HG03432 (cell line): ENCODE data around the gene KLHDC7B.
A peak's percentile ranks its signal among the peaks of the same experiment; 100 is the strongest.
"Not testable (repeated sequence)": the region's sequence is repeated elsewhere in the genome, so short reads cannot be mapped to it uniquely, and the experiment has no call there.

ENCODE experiments used
- ATAC-seq: cut with Tn5 transposase; IDR thresholded peaks from one replicate; pipeline ENCODE4 v1.9.1; 2021; ENCODE audit warnings: mild to moderate bottlenecking, moderate library complexity; ENCODE audit not compliant: unreplicated experiment

Gene KLHDC7B

GRCh38 chr22:50517495-50518260, 28.0 kb upstream of the KLHDC7B start:
- ATAC-seq, result no peak

- no peak for ATAC-seq
Observed at GRCh38 chr22:50518606-50519005, 27.1 kb upstream of the KLHDC7B start.

DNA sequence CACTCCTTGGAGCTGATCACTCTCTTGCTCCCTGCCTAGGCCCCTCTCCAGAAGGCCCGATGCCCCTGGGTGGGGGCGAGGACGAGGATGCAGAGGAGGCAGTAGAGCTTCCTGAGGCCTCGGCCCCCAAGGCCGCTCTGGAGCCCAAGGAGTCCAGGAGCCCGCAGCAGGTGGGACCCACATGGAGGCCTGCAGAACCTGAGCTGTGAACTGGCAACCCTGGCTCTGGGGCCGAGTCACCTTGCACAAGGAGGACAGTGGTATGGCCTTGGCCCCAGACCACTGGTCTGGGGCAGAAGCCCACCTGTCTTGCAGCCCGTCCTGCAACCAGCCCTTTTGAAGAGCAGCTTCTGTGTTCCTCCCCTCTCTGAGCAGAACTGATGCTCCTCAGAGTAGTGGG, 26.5 kb upstream of the KLHDC7B start:
- ATAC-seq, result no peak

- ATAC-seq, result not testable (repeated sequence)
Observed at GRCh38 chr22:50520184-50520583, 25.5 kb upstream of the KLHDC7B start.

DNA sequence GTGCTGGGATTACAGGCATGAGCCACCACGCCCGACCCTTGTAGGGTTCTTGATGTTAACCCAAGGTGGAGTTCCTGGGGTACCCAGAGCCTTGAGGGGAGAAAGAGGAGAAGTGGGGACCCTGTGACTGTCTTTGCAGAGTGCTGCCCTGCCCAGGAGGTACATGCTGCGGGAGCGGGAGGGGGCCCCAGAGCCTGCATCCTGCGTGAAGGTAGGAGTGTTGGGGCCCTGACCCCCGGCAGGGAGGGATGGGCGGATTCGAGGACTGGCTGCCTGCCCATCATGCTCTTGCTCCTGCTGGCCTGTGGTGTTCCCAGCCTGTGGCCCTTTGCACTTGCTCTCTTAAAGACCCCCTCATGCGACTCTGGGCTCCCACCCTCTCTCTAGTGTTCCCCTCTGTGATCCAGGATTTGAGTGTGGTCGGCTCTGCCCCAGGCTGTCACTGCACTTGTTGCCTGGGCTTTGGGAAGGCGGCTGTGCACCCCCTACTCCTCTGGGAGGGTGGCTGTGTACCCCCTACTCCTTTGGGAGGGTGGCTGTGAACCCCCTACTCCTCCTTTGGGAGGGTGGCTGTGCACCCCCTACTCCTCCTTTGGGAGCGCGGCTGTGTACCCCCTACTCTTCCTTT, 24.8 kb upstream of the KLHDC7B start:
- ATAC-seq, result no peak

- no peak for ATAC-seq
Observed at GRCh38 chr22:50521710-50522109, 24.0 kb upstream of the KLHDC7B start.

- no peak for ATAC-seq
Observed at GRCh38 chr22:50522208-50522805, 23.4 kb upstream of the KLHDC7B start.

- no peak for ATAC-seq
Observed at GRCh38 chr22:50522806-50523438, 22.8 kb upstream of the KLHDC7B start.

DNA sequence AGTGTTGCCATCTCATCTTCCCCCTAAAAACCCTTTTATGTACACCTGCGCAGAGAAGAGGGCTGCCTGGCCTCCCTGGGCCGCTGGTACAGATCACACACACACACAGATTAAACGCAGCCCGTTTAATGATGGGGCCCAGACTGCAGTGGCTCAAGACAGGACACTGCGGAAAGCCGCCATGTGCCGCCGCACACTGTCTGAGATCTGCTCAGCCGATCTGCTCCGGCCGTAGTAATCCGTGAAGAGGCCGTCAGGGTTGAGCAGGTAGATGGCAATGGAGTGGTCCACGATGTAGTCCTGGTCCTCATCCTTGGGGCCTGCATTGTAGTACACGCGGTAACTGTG, 22.3 kb upstream of the KLHDC7B start:
- no peak for ATAC-seq

- ATAC-seq, result no peak
Observed at GRCh38 chr22:50523806-50524675, 21.7 kb upstream of the KLHDC7B start.

GRCh38 chr22:50524676-50525103, 21.0 kb upstream of the KLHDC7B start:
- ATAC-seq, result no peak

DNA sequence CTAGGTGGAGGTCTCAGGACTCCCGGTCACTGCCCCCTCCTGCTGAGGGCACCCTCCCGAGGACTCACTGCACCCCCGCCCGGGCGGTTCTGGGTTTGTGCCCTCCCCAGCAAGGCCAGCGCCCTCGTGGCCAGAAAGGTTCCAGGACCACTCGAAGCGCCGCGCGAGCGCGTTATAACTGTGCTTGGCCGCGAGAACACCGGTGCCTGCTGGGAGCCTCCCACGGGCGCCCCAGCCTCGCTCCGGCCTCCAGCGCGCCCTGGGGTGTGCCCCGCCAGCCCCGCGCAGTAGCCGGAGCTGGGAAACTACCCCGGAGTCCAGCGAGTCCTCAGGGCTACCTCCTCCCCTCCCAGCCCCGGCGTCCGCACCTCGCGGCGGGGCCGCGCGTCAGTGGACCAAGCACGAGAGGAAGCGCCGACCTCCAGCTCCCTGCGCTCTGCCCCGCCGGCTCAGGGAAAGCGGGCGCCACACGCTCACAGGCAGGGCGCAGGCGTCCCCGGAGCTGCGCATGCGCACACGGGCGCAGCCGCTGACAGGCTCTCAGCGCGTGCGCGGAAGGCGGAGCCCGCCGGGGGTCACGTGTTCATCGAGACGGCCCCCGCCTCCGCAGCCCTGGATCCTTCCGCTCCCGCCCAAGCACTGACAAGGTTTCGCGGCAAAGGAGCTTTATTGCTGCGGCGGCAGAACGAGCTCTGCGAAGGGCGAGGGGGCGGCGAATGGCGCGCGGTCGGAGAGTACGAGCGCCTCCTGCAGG, 20.4 kb upstream of the KLHDC7B start, which contains the start of gene SCO2:
Gene SCO2 (minus strand): TSS at position 495 of the 754 bp plus-strand sequence. CDS start 1,187 bp downstream, outside the sequence.
- ATAC-seq, result peak; percentile 37

DNA sequence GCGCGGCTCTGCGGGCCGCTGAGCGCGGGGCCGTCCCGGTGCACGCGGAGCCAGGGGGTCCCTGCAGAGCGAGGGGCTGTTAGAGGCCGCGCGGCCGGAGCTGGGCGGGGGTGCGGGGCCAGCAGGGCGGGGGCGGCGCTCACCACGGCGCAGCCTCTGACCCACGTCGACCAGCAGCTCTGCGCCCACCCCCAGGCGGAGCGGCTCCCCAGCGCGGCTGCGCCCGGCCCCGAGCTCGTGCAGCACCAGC, 19.9 kb upstream of the KLHDC7B start:
- ATAC-seq, result no peak

GRCh38 chr22:50526108-50526833, 19.4 kb upstream of the KLHDC7B start:
- ATAC-seq, result peak; percentile 34

DNA sequence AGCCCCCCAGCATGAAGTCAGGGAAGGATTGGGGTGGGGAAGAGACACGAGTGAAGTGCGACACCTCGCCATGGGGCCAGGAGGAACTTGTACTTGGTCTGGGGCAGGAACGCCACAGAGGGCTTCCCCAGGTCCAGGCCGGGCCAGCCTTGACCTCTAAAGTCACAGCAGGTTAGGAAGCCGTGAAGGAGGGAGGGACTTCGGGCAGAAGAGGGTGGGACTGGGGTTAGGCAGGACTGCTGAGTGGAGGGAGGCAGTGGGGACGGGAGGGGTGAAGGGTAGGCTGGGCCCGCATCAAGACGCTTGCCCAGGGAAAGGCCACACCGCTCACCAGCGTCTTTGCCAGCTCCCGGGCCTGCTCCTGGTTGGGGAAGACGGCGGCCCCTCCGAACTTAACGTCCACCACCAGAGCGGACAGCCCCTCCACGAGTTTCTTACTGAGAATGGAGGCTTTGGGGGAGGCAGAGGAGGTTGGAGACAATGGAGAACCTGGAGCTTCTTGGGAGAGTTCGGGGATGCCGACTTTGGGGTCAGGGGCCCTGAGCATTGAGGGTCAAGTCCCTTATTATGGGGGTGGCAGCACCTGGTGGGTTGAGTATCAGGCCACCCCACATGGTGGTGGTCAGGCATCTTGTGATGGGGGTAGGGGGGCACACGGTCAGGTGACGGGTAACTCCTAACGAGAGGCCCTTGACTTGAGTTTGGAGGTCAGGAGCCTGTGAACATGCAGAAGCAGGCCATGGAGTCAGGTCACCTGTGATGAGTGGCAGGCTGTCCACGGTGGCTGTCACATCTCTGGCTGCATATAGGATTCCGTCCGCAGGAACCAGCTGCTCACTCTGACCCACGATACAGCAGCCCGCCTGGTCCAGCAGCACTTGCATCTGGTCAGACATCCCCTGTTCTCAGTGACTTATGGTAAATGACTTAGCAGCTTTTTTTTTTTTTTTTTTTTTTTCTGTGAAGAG, 18.6 kb upstream of the KLHDC7B start:
- no peak for ATAC-seq

GRCh38 chr22:50527921-50528681, 17.6 kb upstream of the KLHDC7B start:
- no peak for ATAC-seq

DNA sequence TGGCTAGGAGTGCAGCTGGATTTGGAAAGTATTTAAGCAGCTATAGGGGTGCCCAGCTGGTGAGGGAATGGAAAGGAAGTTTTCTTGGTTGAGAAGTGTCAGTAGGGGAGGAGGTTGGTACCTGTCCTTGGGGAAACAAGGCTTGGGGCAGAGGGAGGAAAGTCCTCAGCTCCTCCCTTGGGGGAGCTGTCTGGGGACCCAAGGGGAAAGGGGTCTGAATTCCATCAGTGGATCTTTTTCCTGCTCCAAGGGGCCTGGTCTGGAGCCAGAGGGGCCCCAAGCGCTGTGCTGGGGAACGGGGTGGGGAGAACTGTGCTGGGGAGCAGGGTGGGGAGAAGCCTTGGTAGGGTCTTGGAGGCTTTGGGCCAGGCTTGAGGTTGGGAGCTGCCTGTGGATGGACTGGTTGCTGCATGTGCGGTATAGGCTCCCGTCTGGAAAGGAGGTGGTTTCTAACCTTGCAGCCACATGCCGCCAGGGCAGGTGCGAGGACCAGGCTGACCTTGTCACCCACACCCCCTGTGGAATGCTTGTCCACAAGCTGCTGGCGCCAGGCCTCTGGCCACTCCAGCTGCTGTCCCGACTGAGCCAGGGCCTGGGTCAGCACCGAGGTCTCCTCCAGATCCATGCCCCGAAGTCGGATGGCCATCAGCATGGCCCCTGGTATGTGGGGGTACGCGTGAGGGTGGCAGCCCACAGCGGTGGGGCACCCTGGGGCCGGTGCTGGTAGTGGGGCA, 16.9 kb upstream of the KLHDC7B start:
- no peak for ATAC-seq
